Caco-2 (cell line): ENCODE results near the gene LZTS2. TPM values are rescaled to one million over a fixed set of nuclear protein-coding genes. Genes with fewer than 3 reads are reported as not detected.

Experiments
- BruUV-seq: library from RNA; stranded (reverse); fragments of 400-500 nt; replicated peaks from 2 replicates; lab custom pipeline; 2021; lab: Mats Ljungman, UMichigan
- CTCF ChIA-PET: fragments of 300-600 bp; sonication (Branson Sonifier 250); formaldehyde crosslinking; loops from one replicate; lab custom pipeline; 2022; ENCODE audit warnings: antibody characterized with exemption; lab: Charles Lee
- POLR2A ChIA-PET: fragments of 300-600 bp; sonication (Branson Sonifier 250); formaldehyde crosslinking; loops from one replicate; lab custom pipeline; 2022; ENCODE audit warnings: antibody characterized with exemption; lab: Charles Lee
- DNase-seq, 2 experiments: peaks; one replicate each; pipeline versions ENCODE4 v3.0.0 to v3.0.0-alpha.2; 2020 to 2022
- H3K27me3 ChIP-seq: replicated peaks from 2 replicates; pipeline ENCODE4 v1.6.0; 2011; ENCODE audit warnings: low read length; ENCODE audit not compliant: control insufficient read depth, insufficient read depth
- H3K36me3 ChIP-seq: 2 replicates; pipeline ENCODE4 v1.5.1; 2011; ENCODE audit warnings: low read length; ENCODE audit not compliant: control insufficient read depth, insufficient read depth
- H3K4me1 ChIP-seq: fragments of 250-450 bp; sonication (Bioruptor Pico); 2 replicates; pipeline ENCODE4 v1.5.1; 2020; ENCODE audit warnings: mild to moderate bottlenecking
- H3K4me3 ChIP-seq: 2 replicates; pipeline ENCODE4 v1.5.1; 2011; ENCODE audit warnings: low read depth, mild to moderate bottlenecking, control low read depth, low read length
- H3K9me3 ChIP-seq: fragments of 250-450 bp; sonication (Bioruptor Pico); 2 replicates; pipeline ENCODE4 v1.5.1; 2020; ENCODE audit warnings: mild to moderate bottlenecking, moderate library complexity
- H3K27ac Mint-ChIP-seq: one replicate; pipeline ENCODE4 v1.8.0; 2022; ENCODE audit warnings: mixed read lengths; ENCODE audit not compliant: unreplicated experiment
- H3K27me3 Mint-ChIP-seq: one replicate; pipeline ENCODE4 v1.8.0; 2022; ENCODE audit warnings: mixed read lengths; ENCODE audit not compliant: insufficient read depth, unreplicated experiment
- H3K36me3 Mint-ChIP-seq: one replicate; pipeline ENCODE4 v1.8.0; 2022; ENCODE audit warnings: mild to moderate bottlenecking, mixed read lengths; ENCODE audit not compliant: insufficient read depth, unreplicated experiment
- H3K4me1 Mint-ChIP-seq: one replicate; pipeline ENCODE4 v1.8.0; 2022; ENCODE audit warnings: low read depth, mixed read lengths; ENCODE audit not compliant: unreplicated experiment
- H3K4me3 Mint-ChIP-seq: one replicate; pipeline ENCODE4 v1.8.0; 2022; ENCODE audit warnings: mild to moderate bottlenecking, moderate library complexity, mixed read lengths; ENCODE audit not compliant: unreplicated experiment
- H3K9me3 Mint-ChIP-seq: one replicate; pipeline ENCODE4 v1.8.0; 2022; ENCODE audit warnings: mixed read lengths; ENCODE audit not compliant: unreplicated experiment
- CTCF ChIP-seq, 2 experiments: fragments of 200-600 bp in 1 of 2; IDR thresholded peaks; 1 replicate in 1 of 2; 2 replicates in 1 of 2; pipeline versions ENCODE4 v1.5.1 to v1.8.0; 2011 to 2022; ENCODE audit warnings: antibody characterized with exemption in 1 of 2, control low read depth in 1 of 2, inconsistent platforms in 1 of 2, low read depth in 1 of 2, low read length in 1 of 2, mild to moderate bottlenecking in 1 of 2, moderate library complexity in 1 of 2; ENCODE audit not compliant: insufficient read depth in 1 of 2, severe bottlenecking in 1 of 2, unreplicated experiment in 1 of 2
- intact Hi-C: fragments of 100-400 bp; cut with micrococcal nuclease; formaldehyde crosslinking; loops from one replicate; pipeline ENCODE4 v1.10.0; 2022; ENCODE audit not compliant: unreplicated experiment
- total RNA-seq: library from RNA; stranded (reverse); gene quantifications from 2 replicates; pipeline ENCODE4 v1.2.3, GENCODE V29; 2022

LZTS2 gene
- total RNA-seq, 1 experiment from 2014 or later: 53.3 TPM

- no peak for TF ChIP-seq CTCF (IDR thresholded peaks at IDR 0.05; ENCODE audit: insufficient read depth in 1 of 2, low read depth in 1 of 2, low read length in 1 of 2, severe bottlenecking in 1 of 2, unreplicated experiment in 1 of 2)
- intact Hi-C loops: no loop called here
- no peaks in the 10 kb centered on the region for H3K4me1 Mint-ChIP-seq
- no peak for DNase-seq
- H3K9me3 Mint-ChIP-seq: no peaks in the 10 kb centered on the region
- Histone ChIP-seq H3K4me3 (no peak overlapping the region), H3K4me1 (no peaks in the 10 kb centered on the region), H3K27me3 (no peaks in the 10 kb centered on the region), H3K9me3 (no peaks in the 10 kb centered on the region), H3K36me3 (peaks cover 2% of the 10 kb centered on the region)
- no peaks in the 10 kb centered on the region for H3K27me3 Mint-ChIP-seq
- peaks cover 11% of the 10 kb centered on the region for H3K36me3 Mint-ChIP-seq
- ChIA-PET CTCF (interaction anchor here (0.8 kb wide), 1 partner anchor 9 kb away, joined by 3 read pairs; no protein-coding TSS in a partner anchor), POLR2A (interaction anchor here (0.6 kb wide), 1 partner anchor 24 kb away, joined by 5 read pairs; no protein-coding TSS in a partner anchor)
- BruUV-seq: TSS peak; percentile 15
- no peak overlapping the region for H3K27ac Mint-ChIP-seq
- no peak overlapping the region for H3K4me3 Mint-ChIP-seq
Measured at GRCh38 chr10:101006593-101007098, 7.0 kb downstream of the LZTS2 start.

GRCh38 chr10:101007099-101007711 is 7.6 kb downstream of the LZTS2 start:
- Histone ChIP-seq H3K27me3 (no peaks in the 10 kb centered on the region), H3K4me3 (no peak overlapping the region), H3K4me1 (no peaks in the 10 kb centered on the region), H3K36me3 (peaks cover 2% of the 10 kb centered on the region), H3K9me3 (no peaks in the 10 kb centered on the region)
- POLR2A ChIA-PET: interaction anchor here (0.6 kb wide), 1 partner anchor 23 kb away, joined by 5 read pairs; no protein-coding TSS in a partner anchor
- CTCF ChIA-PET: interaction anchor here (0.7 to 0.8 kb wide), 3 partner anchors 10 to 155 kb away, joined by 3 to 5 read pairs (median 5); no protein-coding TSS in a partner anchor
- no peak for DNase-seq
- intact Hi-C loops: no loop called here
- BruUV-seq: no TSS peak
- Mint-ChIP-seq H3K4me1 (no peaks in the 10 kb centered on the region), H3K4me3 (no peak overlapping the region), H3K27ac (no peak overlapping the region), H3K36me3 (peaks cover 11% of the 10 kb centered on the region), H3K9me3 (no peaks in the 10 kb centered on the region), H3K27me3 (no peaks in the 10 kb centered on the region)
- no peak for TF ChIP-seq CTCF (IDR thresholded peaks at IDR 0.05; ENCODE audit: insufficient read depth in 1 of 2, low read depth in 1 of 2, low read length in 1 of 2, severe bottlenecking in 1 of 2, unreplicated experiment in 1 of 2)

- Histone ChIP-seq H3K9me3 (no peaks in the 10 kb centered on the region), H3K36me3 (peaks cover 2% of the 10 kb centered on the region), H3K4me3 (no peak overlapping the region), H3K4me1 (no peaks in the 10 kb centered on the region), H3K27me3 (no peaks in the 10 kb centered on the region)
- ChIA-PET POLR2A (interaction anchor here (0.6 kb wide), 1 partner anchor 98 kb away, joined by 6 read pairs; no protein-coding TSS in a partner anchor), CTCF (interaction anchor here (0.7 kb wide), 1 partner anchor 11 kb away, joined by 5 read pairs; no protein-coding TSS in a partner anchor)
- no peak overlapping the region for H3K27ac Mint-ChIP-seq
- peaks cover 6% of the 10 kb centered on the region for H3K36me3 Mint-ChIP-seq
- intact Hi-C loops: no loop called here
- no peaks in the 10 kb centered on the region for H3K27me3 Mint-ChIP-seq
- TF ChIP-seq CTCF (IDR thresholded peaks at IDR 0.05; ENCODE audit: insufficient read depth in 1 of 2, low read depth in 1 of 2, low read length in 1 of 2, severe bottlenecking in 1 of 2, unreplicated experiment in 1 of 2): no peak
- DNase-seq: no peak
- H3K9me3 Mint-ChIP-seq: no peaks in the 10 kb centered on the region
- BruUV-seq: no TSS peak
- H3K4me1 Mint-ChIP-seq: peaks cover 5% of the 10 kb centered on the region
- H3K4me3 Mint-ChIP-seq: no peak overlapping the region
Measured at GRCh38 chr10:101007915-101008822, 8.6 kb downstream of the LZTS2 start.
